B cell (primary cell): ENCODE results near the gene GLYATL1.

Experiments used
- CTCF ChIP-seq: fragments of 200-600 bp; IDR thresholded peaks from one replicate; pipeline ENCODE4 v1.8.0; 2022; ENCODE audit warnings: antibody characterized with exemption, mild to moderate bottlenecking
- EZH2 ChIP-seq: IDR thresholded peaks from 2 replicates; pipeline ENCODE4 v1.6.1; 2012; ENCODE audit warnings: borderline replicate concordance, low read depth, mild to moderate bottlenecking, moderate library complexity, low read length; ENCODE audit not compliant: insufficient read depth, poor library complexity, severe bottlenecking

GRCh38 chr11:58992489-58992888 lies 53.2 kb downstream of the GLYATL1 start:
- TF ChIP-seq CTCF: no peak
- TF ChIP-seq EZH2: no peak
